K562 (cell line): ENCODE measurements around the gene BTG2. TPM values are rescaled to one million over a fixed set of nuclear protein-coding genes. Genes with fewer than 3 reads are reported as not detected.

ENCODE experiments used
- ARID1B ChIP-seq: fragments of 450-650 bp; IDR thresholded peaks from 2 replicates; pipeline ENCODE4 v1.6.1; 2016; ENCODE audit warnings: antibody characterized with exemption, mild to moderate bottlenecking, inconsistent platforms
- CBX8 ChIP-seq: fragments of 200-600 bp; sonication (generic); IDR thresholded peaks from 2 replicates; pipeline ENCODE4 v1.6.1; 2012; ENCODE audit warnings: borderline replicate concordance, mixed run types, low read depth, mild to moderate bottlenecking, moderate library complexity, mixed read lengths, low read length, control low read depth, inconsistent platforms; ENCODE audit not compliant: poor library complexity, severe bottlenecking; ENCODE audit errors: extremely low read depth
- JUN ChIP-seq, 2 experiments: sonication (generic) in 1 of 2; formaldehyde crosslinking in 1 of 2; IDR thresholded peaks; 2 replicates each; pipeline versions ENCODE4 v1.6.1 to v1.8.0; 2012 to 2022; ENCODE audit warnings: borderline replicate concordance in 2 of 2, mild to moderate bottlenecking in 2 of 2, improper control_type of control experiment in 1 of 2, low read depth in 1 of 2, low read length in 1 of 2, missing genetic modification reagents in 1 of 2
- L3MBTL2 ChIP-seq: fragments of 450-650 bp; IDR thresholded peaks from 2 replicates; pipeline ENCODE4 v1.6.1; 2016; ENCODE audit warnings: mild to moderate bottlenecking, moderate library complexity
- MYC ChIP-seq, 2 experiments: fragments of 250-450 bp in 1 of 2; sonication (Bioruptor Pico) in 1 of 2; IDR thresholded peaks; 2 replicates each; pipeline versions ENCODE4 v1.5.1 to v1.6.1; 2012 to 2021; ENCODE audit warnings: low read depth in 2 of 2, borderline replicate concordance in 1 of 2, improper control_type of control experiment in 1 of 2, low read length in 1 of 2, mild to moderate bottlenecking in 1 of 2, moderate library complexity in 1 of 2
- OTX1 ChIP-seq: fragments of 450-650 bp; formaldehyde crosslinking; IDR thresholded peaks from 2 replicates; pipeline ENCODE4 v1.4.0; 2022; ENCODE audit warnings: mild to moderate bottlenecking
- RBM15 ChIP-seq: fragments of 200-400 bp; formaldehyde crosslinking; IDR thresholded peaks from 2 replicates; pipeline ENCODE4 v1.6.1; 2018; ENCODE audit warnings: mild to moderate bottlenecking, low read length, moderate library complexity; ENCODE audit not compliant: insufficient read depth
- RBM17 ChIP-seq: fragments of 200-400 bp; formaldehyde crosslinking; IDR thresholded peaks from 2 replicates; pipeline ENCODE4 v1.6.1; 2017; ENCODE audit warnings: low read depth, mild to moderate bottlenecking, low read length, borderline replicate concordance
- SMC3 ChIP-seq: conservative IDR thresholded peaks from 2 replicates; pipeline ENCODE4 v1.6.1; 2011; ENCODE audit warnings: low read depth, low read length, improper control_type of control experiment; ENCODE audit not compliant: insufficient read depth
- SRSF3 ChIP-seq: fragments of 200-400 bp; formaldehyde crosslinking; IDR thresholded peaks from 2 replicates; pipeline ENCODE4 v1.6.1; 2016; ENCODE audit warnings: mild to moderate bottlenecking, low read length, moderate library complexity; ENCODE audit not compliant: insufficient read depth
- ZNF12 ChIP-seq: sonication (generic); formaldehyde crosslinking; IDR thresholded peaks from 2 replicates; pipeline ENCODE4 v1.4.0; 2020; ENCODE audit warnings: mild to moderate bottlenecking, missing genetic modification reagents
- polyA plus RNA-seq, 8 experiments: library from polyadenylated mRNA; depleted of rRNA in 4 of 8; stranded (reverse) in 5 of 8; unstranded in 3 of 8; fragments of >200 nt; fragmentation: Nextera tagmentation in 2 of 8; fragmentation: Illumina TruSeq in 1 of 8; extraction: Ambion mirVana in 2 of 8; extraction: Trizol in 1 of 8; gene quantifications; 2 replicates each; pipeline versions ENCODE4 v1.2.1 to v1.2.3, GENCODE V29; 2011 to 2014; ENCODE audit warnings: inconsistent platforms in 1 of 8, missing spikeins in 1 of 8
- total RNA-seq, 7 experiments: library from RNA; depleted of rRNA in 6 of 7; stranded (reverse); fragments of >200 nt in 6 of 7; fragmentation: Illumina TruSeq in 2 of 7; extraction: Trizol in 2 of 7; gene quantifications; 2 replicates each; pipeline versions ENCODE4 v1.2.1 to v1.2.3, GENCODE V29; 2011 to 2021; ENCODE audit warnings: low replicate concordance in 1 of 7
- TF ChIP-seq, protein P1 (sequence below): fragments of 250-450 bp; sonication (Bioruptor Pico); IDR thresholded peaks from 2 replicates; pipeline ENCODE4 v1.4.0; 2020; ENCODE audit warnings: mild to moderate bottlenecking
- TF ChIP-seq, protein P2 (sequence below), 2 experiments: IDR thresholded peaks; 2 replicates each; pipeline ENCODE4 v1.6.1; 2011; ENCODE audit warnings: borderline replicate concordance in 1 of 2, control low read depth in 1 of 2, low read depth in 1 of 2, low read length in 1 of 2, mild to moderate bottlenecking in 1 of 2, mixed read lengths in 1 of 2, moderate library complexity in 1 of 2; ENCODE audit not compliant: insufficient read depth in 1 of 2, insufficient read length in 1 of 2, poor library complexity in 1 of 2, severe bottlenecking in 1 of 2; ENCODE audit errors: extremely low read depth in 1 of 2
- TF ChIP-seq, protein P3 (sequence below): sonication (generic); formaldehyde crosslinking; IDR thresholded peaks from 2 replicates; pipeline ENCODE4 v1.9.0; 2022; ENCODE audit warnings: mild to moderate bottlenecking, missing genetic modification reagents
- TF ChIP-seq, protein P4 (sequence below): fragments of 450-650 bp; formaldehyde crosslinking; conservative IDR thresholded peaks from 2 replicates; pipeline ENCODE4 v1.4.0; 2022; ENCODE audit warnings: mild to moderate bottlenecking, missing genetic modification characterization
- TF ChIP-seq, protein P5 (sequence below): fragments of 250-450 bp; sonication (Bioruptor Pico); IDR thresholded peaks from 2 replicates; pipeline ENCODE4 v1.4.0; 2020; ENCODE audit warnings: mild to moderate bottlenecking, moderate library complexity

Gene BTG2
- total and polyA plus RNA-seq, 9 of the 15 experiments (the other 6 are each of a cell fraction or from before 2014, with no cell fraction given) = 2.3 to 41.9 (median 8.7) TPM

DNA sequence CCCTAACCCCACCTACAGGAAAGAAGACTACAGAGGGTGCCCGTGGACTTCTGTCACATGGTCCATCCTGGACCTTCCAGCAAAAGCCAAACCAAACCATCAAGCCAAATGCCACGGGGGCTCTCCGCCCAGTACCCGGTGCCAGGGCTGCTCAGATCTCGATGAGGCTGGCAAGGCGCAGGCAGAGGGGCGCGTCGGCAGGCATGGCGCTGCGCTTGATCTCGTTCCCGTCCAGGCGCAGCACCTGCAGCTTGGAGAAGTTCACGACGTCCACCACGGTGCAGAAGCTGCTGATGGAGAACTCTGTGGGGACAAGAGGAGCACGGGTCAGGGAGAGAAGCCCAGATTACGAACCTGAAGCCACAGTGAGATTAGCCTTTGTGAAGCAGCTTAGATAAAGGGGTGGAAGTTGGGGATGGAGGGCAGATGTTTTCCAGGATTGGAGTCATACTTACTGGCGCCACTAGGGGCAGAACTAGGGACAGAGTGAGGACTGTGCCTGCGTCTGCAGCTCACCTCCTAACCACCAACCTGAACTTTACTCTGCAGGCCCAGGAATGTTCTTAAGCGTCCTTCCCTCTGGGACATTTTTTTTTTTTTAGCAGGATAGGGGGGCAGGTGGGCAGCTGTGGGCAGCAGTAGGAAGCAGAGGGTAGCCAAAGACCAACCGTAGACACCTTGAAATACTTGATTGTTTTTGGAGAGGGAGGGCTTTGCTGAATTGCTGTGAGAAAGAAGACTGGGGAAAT lies 37.0 kb downstream of the BTG2 start (continued):
- TF ChIP-seq, protein P1, sequence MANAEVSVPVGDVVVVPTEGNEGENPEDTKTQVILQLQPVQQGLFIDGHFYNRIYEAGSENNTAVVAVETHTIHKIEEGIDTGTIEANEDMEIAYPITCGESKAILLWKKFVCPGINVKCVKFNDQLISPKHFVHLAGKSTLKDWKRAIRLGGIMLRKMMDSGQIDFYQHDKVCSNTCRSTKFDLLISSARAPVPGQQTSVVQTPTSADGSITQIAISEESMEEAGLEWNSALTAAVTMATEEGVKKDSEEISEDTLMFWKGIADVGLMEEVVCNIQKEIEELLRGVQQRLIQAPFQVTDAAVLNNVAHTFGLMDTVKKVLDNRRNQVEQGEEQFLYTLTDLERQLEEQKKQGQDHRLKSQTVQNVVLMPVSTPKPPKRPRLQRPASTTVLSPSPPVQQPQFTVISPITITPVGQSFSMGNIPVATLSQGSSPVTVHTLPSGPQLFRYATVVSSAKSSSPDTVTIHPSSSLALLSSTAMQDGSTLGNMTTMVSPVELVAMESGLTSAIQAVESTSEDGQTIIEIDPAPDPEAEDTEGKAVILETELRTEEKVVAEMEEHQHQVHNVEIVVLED (CRISPR knock-in tag) = no peak
- no peak for TF ChIP-seq OTX1 (CRISPR knock-in tag)
- TF ChIP-seq SRSF3 = no peak
- TF ChIP-seq, protein P2, sequence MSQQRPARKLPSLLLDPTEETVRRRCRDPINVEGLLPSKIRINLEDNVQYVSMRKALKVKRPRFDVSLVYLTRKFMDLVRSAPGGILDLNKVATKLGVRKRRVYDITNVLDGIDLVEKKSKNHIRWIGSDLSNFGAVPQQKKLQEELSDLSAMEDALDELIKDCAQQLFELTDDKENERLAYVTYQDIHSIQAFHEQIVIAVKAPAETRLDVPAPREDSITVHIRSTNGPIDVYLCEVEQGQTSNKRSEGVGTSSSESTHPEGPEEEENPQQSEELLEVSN (IDR thresholded peaks at IDR 0.05; ENCODE audit: borderline replicate concordance in 1 of 2, extremely low read depth in 1 of 2, insufficient read depth in 1 of 2, insufficient read length in 1 of 2, low read depth in 1 of 2, low read length in 1 of 2, poor library complexity in 1 of 2, severe bottlenecking in 1 of 2) = no peak
- TF ChIP-seq, protein P3, sequence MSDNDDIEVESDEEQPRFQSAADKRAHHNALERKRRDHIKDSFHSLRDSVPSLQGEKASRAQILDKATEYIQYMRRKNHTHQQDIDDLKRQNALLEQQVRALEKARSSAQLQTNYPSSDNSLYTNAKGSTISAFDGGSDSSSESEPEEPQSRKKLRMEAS (CRISPR knock-in tag) = peak; percentile 29; the same call in 1 of the 2 replicates
- peak; percentile 50 for TF ChIP-seq SMC3
- TF ChIP-seq, protein P4, sequence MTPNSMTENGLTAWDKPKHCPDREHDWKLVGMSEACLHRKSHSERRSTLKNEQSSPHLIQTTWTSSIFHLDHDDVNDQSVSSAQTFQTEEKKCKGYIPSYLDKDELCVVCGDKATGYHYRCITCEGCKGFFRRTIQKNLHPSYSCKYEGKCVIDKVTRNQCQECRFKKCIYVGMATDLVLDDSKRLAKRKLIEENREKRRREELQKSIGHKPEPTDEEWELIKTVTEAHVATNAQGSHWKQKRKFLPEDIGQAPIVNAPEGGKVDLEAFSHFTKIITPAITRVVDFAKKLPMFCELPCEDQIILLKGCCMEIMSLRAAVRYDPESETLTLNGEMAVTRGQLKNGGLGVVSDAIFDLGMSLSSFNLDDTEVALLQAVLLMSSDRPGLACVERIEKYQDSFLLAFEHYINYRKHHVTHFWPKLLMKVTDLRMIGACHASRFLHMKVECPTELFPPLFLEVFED = no peak
- no peak for TF ChIP-seq ARID1B
- TF ChIP-seq ZNF12 (CRISPR knock-in tag) = no peak
- TF ChIP-seq JUN (IDR thresholded peaks at IDR 0.05; ENCODE audit: borderline replicate concordance, low read depth, low read length) = no peak
- TF ChIP-seq JUN (CRISPR knock-in tag; IDR thresholded peaks at IDR 0.05; ENCODE audit: borderline replicate concordance) = no peak; the same call in 1 of the 2 replicates
- 0 out of 2 replicates have a peak, but pooled peaks have one; percentile 17 for TF ChIP-seq MYC (IDR thresholded peaks at IDR 0.05; ENCODE audit: low read depth, low read length)
- TF ChIP-seq MYC (CRISPR knock-in tag; IDR thresholded peaks at IDR 0.05; ENCODE audit: borderline replicate concordance, low read depth) = no peak
- TF ChIP-seq CBX8 = no peak
- no peak for TF ChIP-seq RBM17
- TF ChIP-seq, protein P5, sequence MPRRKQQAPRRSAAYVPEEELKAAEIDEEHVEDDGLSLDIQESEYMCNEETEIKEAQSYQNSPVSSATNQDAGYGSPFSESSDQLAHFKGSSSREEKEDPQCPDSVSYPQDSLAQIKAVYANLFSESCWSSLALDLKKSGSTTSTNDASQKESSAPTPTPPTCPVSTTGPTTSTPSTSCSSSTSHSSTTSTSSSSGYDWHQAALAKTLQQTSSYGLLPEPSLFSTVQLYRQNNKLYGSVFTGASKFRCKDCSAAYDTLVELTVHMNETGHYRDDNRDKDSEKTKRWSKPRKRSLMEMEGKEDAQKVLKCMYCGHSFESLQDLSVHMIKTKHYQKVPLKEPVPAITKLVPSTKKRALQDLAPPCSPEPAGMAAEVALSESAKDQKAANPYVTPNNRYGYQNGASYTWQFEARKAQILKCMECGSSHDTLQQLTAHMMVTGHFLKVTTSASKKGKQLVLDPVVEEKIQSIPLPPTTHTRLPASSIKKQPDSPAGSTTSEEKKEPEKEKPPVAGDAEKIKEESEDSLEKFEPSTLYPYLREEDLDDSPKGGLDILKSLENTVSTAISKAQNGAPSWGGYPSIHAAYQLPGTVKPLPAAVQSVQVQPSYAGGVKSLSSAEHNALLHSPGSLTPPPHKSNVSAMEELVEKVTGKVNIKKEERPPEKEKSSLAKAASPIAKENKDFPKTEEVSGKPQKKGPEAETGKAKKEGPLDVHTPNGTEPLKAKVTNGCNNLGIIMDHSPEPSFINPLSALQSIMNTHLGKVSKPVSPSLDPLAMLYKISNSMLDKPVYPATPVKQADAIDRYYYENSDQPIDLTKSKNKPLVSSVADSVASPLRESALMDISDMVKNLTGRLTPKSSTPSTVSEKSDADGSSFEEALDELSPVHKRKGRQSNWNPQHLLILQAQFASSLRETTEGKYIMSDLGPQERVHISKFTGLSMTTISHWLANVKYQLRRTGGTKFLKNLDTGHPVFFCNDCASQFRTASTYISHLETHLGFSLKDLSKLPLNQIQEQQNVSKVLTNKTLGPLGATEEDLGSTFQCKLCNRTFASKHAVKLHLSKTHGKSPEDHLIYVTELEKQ (CRISPR knock-in tag) = no peak
- no peak for TF ChIP-seq L3MBTL2
- TF ChIP-seq RBM15 = no peak
